ENCODE data around the gene AHDC1. TPM values are rescaled to one million over a fixed set of nuclear protein-coding genes. Genes with fewer than 3 reads are reported as not detected.

Gene AHDC1
- total and polyA plus RNA-seq, 2 of the 13 experiments (the other 11 are each of a cell fraction or from before 2014, with no cell fraction given), result 1.0 to 2.7 TPM

DNA sequence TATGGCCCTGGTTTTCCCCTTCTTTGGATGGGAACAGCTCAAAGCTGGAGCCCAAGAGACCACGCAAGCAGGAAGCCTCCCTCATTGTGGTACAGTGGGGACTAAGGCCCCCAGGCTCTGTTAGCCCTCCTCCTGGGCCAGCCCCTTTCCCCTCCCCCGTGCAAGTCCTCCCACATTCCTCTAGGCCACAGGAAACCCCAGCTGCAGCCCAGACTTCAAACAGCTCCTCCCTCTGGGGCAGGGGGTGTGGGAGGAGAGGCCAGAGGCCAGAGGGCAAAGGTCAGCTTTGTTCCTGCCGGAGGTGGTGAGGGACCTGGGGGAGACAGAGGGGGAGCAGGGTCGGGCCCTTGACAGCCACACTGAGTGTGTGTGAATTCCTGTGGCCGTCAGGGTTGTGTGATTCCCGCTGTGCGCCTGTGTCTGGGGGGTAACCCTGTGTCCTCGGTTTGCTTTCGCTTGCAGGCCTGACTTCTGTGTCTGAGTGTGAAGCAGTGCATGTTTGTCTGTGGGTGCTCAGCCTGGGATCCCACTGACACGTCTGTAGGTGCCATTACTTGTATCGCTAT lies 3.4 kb upstream of the AHDC1 start (continued):
- TF ChIP-seq MEIS2 (CRISPR knock-in tag; IDR thresholded peaks at IDR 0.05) (peak; percentile 80; the same call in 1 of the 2 replicates), HMG20B (CRISPR knock-in tag; conservative IDR thresholded peaks at IDR 0.05) (peak; percentile 98), ZNF496 (CRISPR knock-in tag; IDR thresholded peaks at IDR 0.05; ENCODE audit: insufficient replicate concordance) (no peak), NFKB2 (CRISPR knock-in tag; IDR thresholded peaks at IDR 0.05; ENCODE audit: borderline replicate concordance) (0 out of 2 replicates have a peak, but pooled peaks have one; percentile 89), SP2 (CRISPR knock-in tag; IDR thresholded peaks at IDR 0.05) (no peak), GPN1 (CRISPR knock-in tag; IDR thresholded peaks at IDR 0.05; ENCODE audit: borderline replicate concordance) (no peak), BHLHE40 (IDR thresholded peaks at IDR 0.05; ENCODE audit: low read length) (peak; percentile 9; the same call in 1 of the 2 replicates), SUZ12 (IDR thresholded peaks at IDR 0.05; ENCODE audit: low read depth, low read length) (no peak), JDP2 (CRISPR knock-in tag; IDR thresholded peaks at IDR 0.05; ENCODE audit: borderline replicate concordance) (no peak), ZNF556 (CRISPR knock-in tag; IDR thresholded peaks at IDR 0.05; ENCODE audit: borderline replicate concordance) (peak; percentile 90; the same call in 1 of the 2 replicates), ZNF557 (CRISPR knock-in tag; IDR thresholded peaks at IDR 0.05) (0 out of 2 replicates have a peak, but pooled peaks have one; percentile 25), TBX2 (CRISPR knock-in tag; IDR thresholded peaks at IDR 0.05; ENCODE audit: borderline replicate concordance) (peak; percentile 98)
- TF ChIP-seq, protein P1, sequence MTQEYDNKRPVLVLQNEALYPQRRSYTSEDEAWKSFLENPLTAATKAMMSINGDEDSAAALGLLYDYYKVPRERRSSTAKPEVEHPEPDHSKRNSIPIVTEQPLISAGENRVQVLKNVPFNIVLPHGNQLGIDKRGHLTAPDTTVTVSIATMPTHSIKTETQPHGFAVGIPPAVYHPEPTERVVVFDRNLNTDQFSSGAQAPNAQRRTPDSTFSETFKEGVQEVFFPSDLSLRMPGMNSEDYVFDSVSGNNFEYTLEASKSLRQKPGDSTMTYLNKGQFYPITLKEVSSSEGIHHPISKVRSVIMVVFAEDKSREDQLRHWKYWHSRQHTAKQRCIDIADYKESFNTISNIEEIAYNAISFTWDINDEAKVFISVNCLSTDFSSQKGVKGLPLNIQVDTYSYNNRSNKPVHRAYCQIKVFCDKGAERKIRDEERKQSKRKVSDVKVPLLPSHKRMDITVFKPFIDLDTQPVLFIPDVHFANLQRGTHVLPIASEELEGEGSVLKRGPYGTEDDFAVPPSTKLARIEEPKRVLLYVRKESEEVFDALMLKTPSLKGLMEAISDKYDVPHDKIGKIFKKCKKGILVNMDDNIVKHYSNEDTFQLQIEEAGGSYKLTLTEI (CRISPR knock-in tag; conservative IDR thresholded peaks at IDR 0.05), result no peak
- TF ChIP-seq, protein P2, sequence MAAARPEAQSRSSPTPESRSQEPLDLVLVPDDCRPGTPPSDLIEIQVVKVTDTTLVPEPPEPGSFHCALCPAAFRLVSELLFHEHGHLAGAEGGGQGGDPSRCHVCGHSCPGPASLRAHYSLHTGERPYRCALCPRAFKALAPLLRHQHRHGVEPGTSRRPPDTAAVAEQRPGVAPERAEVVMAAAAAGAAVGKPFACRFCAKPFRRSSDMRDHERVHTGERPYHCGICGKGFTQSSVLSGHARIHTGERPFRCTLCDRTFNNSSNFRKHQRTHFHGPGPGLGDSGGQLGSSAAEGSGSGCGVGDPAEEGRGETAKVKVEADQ (CRISPR knock-in tag; IDR thresholded peaks at IDR 0.05; ENCODE audit: borderline replicate concordance), result peak; percentile 81; the same call in 1 of the 2 replicates
- TF ChIP-seq, protein P3, sequence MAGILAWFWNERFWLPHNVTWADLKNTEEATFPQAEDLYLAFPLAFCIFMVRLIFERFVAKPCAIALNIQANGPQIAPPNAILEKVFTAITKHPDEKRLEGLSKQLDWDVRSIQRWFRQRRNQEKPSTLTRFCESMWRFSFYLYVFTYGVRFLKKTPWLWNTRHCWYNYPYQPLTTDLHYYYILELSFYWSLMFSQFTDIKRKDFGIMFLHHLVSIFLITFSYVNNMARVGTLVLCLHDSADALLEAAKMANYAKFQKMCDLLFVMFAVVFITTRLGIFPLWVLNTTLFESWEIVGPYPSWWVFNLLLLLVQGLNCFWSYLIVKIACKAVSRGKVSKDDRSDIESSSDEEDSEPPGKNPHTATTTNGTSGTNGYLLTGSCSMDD (CRISPR knock-in tag; IDR thresholded peaks at IDR 0.05), result no peak
- TF ChIP-seq, protein P4, sequence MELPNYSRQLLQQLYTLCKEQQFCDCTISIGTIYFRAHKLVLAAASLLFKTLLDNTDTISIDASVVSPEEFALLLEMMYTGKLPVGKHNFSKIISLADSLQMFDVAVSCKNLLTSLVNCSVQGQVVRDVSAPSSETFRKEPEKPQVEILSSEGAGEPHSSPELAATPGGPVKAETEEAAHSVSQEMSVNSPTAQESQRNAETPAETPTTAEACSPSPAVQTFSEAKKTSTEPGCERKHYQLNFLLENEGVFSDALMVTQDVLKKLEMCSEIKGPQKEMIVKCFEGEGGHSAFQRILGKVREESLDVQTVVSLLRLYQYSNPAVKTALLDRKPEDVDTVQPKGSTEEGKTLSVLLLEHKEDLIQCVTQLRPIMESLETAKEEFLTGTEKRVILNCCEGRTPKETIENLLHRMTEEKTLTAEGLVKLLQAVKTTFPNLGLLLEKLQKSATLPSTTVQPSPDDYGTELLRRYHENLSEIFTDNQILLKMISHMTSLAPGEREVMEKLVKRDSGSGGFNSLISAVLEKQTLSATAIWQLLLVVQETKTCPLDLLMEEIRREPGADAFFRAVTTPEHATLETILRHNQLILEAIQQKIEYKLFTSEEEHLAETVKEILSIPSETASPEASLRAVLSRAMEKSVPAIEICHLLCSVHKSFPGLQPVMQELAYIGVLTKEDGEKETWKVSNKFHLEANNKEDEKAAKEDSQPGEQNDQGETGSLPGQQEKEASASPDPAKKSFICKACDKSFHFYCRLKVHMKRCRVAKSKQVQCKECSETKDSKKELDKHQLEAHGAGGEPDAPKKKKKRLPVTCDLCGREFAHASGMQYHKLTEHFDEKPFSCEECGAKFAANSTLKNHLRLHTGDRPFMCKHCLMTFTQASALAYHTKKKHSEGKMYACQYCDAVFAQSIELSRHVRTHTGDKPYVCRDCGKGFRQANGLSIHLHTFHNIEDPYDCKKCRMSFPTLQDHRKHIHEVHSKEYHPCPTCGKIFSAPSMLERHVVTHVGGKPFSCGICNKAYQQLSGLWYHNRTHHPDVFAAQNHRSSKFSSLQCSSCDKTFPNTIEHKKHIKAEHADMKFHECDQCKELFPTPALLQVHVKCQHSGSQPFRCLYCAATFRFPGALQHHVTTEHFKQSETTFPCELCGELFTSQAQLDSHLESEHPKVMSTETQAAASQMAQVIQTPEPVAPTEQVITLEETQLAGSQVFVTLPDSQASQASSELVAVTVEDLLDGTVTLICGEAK (IDR thresholded peaks at IDR 0.05), result no peak
- TF ChIP-seq, protein P4 (CRISPR knock-in tag; IDR thresholded peaks at IDR 0.05), result peak; percentile 43; the same call in 1 of the 2 replicates

All from HepG2 (cell line).